Fibroblast of peridontal ligament (primary cell): ENCODE results near the gene CEP83.
A peak's percentile ranks its signal among the peaks of the same experiment; 100 is the strongest.
"Not testable (repeated sequence)": the region's sequence is repeated elsewhere in the genome, so short reads cannot be mapped to it uniquely, and the experiment has no call there.

Source experiments
- DNase-seq: peaks from one replicate; pipeline ENCODE4 v3.0.0-alpha.2; 2010; ENCODE audit errors: extremely low read depth

The CEP83 gene, protein sequence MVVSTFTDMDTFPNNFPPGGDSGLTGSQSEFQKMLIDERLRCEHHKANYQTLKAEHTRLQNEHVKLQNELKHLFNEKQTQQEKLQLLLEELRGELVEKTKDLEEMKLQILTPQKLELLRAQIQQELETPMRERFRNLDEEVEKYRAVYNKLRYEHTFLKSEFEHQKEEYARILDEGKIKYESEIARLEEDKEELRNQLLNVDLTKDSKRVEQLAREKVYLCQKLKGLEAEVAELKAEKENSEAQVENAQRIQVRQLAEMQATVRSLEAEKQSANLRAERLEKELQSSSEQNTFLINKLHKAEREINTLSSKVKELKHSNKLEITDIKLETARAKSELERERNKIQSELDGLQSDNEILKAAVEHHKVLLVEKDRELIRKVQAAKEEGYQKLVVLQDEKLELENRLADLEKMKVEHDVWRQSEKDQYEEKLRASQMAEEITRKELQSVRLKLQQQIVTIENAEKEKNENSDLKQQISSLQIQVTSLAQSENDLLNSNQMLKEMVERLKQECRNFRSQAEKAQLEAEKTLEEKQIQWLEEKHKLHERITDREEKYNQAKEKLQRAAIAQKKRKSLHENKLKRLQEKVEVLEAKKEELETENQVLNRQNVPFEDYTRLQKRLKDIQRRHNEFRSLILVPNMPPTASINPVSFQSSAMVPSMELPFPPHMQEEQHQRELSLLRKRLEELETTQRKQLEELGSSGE

DNA sequence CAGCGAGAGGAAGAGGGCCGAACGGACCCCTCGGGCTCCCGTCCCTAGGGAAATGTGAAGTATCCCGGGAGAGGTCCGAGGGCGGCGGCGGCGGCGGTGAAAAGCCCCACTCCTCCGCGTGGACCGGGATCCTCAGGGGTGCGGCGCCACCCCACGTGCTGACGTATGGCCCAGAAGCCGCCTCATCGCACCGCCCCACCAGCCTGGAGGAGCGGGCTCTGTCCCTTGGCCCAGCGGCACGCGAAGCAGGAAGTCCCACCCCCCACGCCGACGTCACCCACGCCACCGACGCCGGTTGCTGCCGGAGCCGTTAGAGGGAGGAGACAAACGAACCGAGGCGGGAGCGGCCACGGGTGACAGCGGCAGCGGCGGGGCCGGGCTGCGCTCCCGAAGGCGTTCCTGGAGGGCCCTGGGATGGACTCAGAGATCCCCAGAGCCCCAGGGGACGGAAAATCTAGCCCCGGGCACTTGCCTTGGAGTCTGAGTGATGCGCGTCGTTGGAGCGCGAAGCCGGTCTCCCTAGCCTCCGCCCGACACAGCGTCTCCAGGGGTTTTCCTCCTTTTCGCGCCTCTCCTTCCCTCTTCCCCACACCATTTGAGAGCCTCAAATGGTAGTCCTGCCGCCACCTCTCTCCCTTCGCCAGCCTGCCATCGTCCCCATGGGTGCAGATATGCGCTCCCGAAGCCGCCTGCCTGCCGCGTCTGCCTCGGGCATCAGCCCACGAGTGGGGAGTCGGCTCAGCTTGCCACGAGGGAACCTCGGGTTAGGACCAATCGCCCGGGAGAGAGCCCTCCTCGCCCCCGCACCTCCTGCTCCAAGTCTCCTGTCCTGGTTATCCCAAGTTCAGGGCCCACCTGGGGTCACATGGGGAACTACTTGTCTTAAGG, at the start of gene CEP83:
TSS of gene CEP83 (minus strand) at position 140 of the 888 bp plus-strand sequence. CDS start 47,377 bp downstream, outside the sequence.
- peak; percentile 85 for DNase-seq

GRCh38 chr12:94509317-94509716, 49.6 kb upstream of the CEP83 start:
- no peak for DNase-seq

DNA sequence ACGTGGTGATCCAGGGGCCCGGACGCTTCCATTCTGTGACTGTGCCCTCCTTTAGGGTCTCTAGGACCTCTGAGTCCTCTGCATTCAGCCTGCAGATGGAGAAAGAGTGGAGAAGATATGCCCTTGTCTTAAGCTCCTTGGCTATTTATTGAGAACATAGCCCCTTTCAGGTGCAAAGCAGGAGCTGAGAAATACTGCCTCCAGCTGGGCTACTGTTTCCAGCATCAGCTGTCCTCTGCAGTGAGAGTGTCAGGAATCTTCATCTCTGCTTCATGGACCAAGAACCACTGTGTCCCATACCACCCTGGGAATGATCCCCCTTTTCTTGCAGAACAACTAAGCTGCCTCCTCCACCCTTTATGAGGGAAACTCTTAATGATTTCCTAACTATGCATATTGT, 47.8 kb upstream of the CEP83 start:
- no peak for DNase-seq

DNA sequence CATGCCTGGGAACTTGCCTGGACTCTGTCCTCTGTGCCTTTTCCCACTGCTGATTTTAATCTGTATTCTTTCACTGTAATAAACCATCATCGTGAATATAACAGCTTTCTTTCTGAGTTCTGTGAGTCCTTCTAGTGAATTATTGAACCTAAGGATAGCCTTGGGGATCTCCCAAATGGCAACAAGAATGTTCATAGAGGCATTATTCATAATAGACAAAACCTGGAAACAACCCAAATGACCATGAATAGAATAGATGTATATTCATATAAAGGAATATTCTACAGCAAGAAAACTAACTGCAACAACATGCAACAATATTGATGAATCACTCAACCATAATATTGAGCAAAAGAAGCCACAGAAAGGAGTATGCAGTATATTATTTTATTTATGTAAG, 44.7 kb upstream of the CEP83 start:
- peak; percentile 39 for DNase-seq

DNA sequence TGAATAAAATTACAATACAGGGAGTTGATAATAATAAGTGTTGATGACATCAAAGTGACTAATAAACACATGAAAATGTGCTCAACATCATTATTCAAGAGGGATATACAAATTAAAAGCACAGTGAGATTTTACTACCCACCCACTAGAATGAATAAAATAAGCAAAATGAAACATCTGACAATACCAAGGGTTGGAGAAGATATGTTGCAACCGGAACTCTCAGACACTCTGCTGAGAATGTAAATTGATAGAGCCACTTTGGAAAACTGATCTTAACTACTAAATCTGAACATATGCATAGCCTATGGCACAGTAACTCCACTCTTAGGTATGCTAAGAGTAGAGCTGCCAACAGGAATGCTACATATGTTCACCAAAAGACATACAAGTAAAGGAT, 44.0 kb upstream of the CEP83 start:
- no peak for DNase-seq

GRCh38 chr12:94500831-94501567, 41.3 kb upstream of the CEP83 start:
- no peak for DNase-seq

GRCh38 chr12:94498698-94499097, 39.0 kb upstream of the CEP83 start:
- no peak for DNase-seq

DNA sequence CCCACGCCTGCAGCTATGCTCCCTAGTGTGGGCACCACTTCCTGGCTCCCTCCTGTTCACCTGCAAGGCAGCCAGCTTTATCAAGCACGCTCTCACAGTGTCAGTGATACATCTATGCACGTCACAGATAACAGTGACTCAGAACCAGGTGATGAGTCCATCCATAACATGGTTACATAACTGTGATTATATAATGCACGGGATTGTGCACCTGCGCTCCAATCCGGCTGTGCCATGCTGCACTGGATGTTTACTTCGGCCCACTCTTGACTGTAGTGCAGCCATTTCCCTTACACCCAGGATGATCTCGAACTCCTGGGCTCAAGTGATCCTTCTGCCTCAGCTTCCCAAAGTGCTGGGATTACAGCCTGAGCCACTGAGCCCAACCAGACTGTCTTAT, 38.4 kb upstream of the CEP83 start:
- DNase-seq, result no peak

DNA sequence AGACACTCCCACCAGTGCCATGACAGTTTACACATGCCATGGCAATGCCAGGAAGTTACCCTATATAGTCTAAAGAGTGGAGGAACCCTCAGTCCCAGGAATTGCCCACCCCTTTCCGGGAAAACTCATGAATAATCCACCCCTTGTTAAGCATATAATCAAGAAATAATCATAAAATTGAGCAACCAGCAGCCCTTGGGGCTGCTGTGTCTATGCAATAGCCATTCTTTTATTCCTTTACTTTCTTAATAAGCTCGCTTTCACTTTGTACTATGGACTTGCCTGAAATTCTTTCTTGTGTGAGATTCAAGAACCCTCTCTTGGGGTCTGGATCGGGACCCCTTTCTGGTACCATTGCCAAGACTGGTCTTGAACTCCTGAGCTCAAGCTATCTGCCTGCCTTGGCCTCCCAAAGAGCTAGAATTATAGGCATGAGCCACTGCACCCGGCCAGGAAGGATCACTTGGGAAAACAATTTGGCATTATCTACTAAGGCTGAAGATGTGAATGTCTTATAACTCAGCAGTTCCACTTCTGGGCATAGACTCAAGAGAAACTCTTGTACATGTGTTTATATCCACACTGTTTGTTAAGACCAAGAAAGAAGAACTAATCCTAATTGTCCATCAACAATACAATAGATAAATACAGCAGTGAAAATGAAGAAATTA, 35.9 kb upstream of the CEP83 start:
- peak; percentile 26 for DNase-seq

DNA sequence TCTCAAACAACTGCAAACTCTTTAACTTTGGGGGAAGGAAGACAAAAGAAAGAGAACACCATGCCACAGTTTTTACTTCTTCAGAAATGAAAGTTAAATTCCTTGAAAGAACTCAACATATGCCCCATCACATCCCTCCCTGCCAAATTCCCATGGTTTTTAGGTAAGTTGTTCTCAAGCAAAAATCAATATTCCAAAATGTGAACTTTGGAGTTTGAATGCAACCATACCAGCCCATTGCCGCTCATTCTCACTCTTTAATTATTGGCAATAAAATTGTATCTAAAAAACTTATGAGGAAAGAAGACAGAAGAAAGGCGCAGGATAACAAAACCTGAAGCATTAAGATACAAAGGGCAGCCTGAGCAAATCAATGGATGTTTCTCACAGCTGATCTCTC, 31.8 kb upstream of the CEP83 start:
- DNase-seq, result no peak

- DNase-seq, result peak; percentile 8
These were observed 28.8 kb upstream of the CEP83 start for GRCh38 chr12:94488463-94488862.

DNA sequence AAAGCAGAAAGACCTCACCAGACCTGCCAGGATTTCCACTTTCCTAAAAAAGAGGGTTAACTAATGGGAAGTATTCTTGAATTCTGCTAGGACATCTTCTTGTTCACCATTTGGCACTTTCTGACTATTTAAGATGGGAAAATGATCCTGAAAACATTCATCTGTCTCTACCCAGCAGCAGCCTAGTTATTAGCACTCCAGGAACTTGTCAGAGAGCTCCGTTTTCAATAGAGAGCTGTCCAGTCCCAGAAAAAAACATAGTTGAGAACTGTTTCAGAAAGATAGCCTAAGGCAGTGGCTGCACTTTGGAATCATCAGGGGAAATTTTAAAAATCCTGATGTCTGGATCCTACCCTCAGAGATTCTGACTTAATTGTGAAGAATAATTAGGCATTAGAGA, 22.1 kb upstream of the CEP83 start:
- no peak for DNase-seq

GRCh38 chr12:94469522-94469921, 9.9 kb upstream of the CEP83 start:
- no peak for DNase-seq

GRCh38 chr12:94460616-94460959, 921 bp upstream of the CEP83 start:
- no peak for DNase-seq

DNA sequence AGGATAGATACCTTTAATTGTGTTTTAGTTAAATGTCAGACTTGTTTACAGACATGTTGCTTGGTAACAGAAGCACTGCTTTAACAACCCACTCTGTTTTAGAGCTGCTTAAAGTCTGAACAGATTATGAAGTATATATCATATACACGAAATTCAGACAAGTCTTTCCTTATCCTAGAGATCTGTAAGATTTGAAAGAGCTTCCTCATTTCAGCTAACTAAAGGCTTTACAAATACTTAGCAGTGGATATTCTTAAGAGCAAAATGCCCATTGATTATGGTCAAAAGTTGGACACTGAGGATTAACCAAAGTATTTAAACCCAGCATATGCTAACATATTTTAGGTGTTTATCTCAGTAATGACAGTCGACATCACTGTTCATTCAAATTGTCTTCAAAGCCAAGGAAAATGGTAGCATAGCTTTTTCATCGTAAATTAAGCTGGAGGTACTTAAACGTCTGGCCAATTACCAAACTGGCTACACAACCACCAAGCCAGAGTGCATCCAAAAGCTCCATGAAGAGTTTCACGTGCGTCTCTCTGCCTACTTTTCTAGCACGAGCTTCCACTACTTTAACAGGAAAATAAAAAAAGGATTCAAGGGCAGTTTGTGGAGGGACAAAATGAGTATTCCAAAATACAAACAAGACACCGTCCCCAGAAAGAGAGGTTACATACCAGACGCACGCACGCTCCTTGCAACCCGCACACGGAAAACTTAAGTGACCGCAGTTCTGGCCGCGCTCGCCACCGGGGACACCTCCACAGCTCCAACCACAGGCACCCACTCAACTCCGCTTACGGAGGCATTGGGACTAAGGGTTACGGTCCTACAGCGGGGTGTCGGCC, 565 bp downstream of the CEP83 start:
- peak; percentile 61 for DNase-seq

GRCh38 chr12:94457311-94457710, 2.4 kb downstream of the CEP83 start:
- DNase-seq, result no peak

DNA sequence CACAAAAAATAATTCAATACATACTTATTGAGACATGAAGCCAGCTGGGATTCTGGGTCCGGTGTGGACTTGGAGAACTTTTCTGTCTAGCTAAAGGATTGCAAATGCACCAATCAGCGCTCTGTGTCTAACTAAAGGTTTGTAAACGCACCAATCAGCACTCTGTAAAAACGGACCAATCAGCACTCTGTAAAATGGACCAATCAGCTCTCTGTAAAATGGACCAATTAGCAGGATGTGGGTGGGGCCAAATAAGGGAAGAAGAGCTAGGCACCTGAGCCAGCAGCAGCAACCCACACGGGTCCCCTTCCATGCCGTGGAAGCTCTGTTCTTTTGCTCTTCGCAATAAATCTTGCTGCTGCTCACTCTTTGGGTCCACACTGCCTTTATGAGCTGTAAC, 5.3 kb downstream of the CEP83 start:
- not testable (repeated sequence) for DNase-seq

DNA sequence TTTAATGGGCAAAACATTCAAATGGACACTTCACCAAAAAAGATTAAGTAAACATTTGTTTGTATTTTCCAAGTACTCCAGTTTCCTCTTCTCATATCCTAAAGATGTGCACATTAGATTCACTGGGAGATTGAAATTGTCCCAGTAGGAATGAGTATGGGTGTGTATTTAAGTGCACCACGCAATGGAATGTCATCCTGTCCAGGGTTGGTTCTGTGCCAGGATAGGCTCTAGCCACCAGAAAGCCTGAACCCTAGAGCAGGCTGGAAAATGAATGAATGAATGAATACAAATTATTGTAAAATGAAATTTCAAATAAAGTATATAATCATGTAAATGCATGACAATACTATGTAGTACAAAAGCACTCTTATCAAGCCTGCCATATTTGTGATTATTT, 14.0 kb downstream of the CEP83 start:
- DNase-seq, result no peak

DNA sequence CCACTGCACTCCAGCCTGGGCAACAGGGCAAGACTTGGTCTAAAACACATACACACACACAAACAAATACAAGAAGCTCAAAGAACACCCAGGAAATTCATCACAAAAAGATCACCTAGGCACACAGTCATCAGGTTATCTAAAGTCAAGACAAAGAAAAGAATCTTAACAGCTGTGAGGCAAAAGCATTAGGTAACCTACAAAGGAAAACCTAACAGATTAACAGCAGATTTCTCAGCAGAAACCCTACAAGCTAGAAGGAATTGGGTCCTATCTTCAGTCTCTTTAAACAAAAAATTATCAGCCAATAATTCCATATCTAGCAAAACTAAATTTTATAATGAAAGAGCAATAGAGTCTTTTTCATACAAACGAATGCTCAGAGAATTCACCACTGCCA, 22.4 kb downstream of the CEP83 start:
- no peak for DNase-seq

DNA sequence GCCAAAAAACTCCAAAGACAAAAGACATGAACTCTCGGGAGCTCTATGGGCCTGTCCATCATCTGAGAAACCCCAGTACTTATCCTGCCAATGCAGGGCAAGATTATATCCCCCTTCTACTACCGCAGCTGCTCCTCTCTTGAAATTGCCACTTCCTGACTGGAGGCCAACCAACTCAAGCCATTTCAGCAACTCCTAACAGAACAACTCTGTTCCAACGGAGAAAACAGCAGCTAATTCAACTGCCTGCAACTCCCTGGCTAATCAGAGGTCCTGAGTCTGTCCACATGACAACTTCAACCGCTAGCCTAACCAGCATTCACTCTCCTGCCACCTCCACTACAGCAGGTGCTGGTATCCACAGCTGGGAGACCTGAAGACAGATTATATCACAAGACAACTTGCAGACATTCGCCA, 24.1 kb downstream of the CEP83 start:
- no peak for DNase-seq
